B cell (primary cell): Measurements from ENCODE around the gene DSP. TPM values are rescaled to one million over a fixed set of nuclear protein-coding genes. Genes with fewer than 3 reads are reported as not detected.

Experiments used
- ATAC-seq: fragments of 200-7000 bp; cut with Tn5 transposase; one replicate; pipeline ENCODE4 v1.10.0; 2021; ENCODE audit warnings: low read depth, mild to moderate bottlenecking, moderate number of reproducible peaks, moderate library complexity
- CTCF ChIA-PET: fragments of 350-600 bp; sonication (Branson Sonifier 250); formaldehyde crosslinking; loops from one replicate; lab custom pipeline; 2021; ENCODE audit warnings: antibody characterized with exemption, inconsistent platforms; lab: Charles Lee
- POLR2A ChIA-PET: fragments of 350-600 bp; sonication (Branson Sonifier 250); formaldehyde crosslinking; loops from one replicate; lab custom pipeline; 2021; ENCODE audit warnings: antibody characterized with exemption; lab: Charles Lee
- DNase-seq: peaks from one replicate; pipeline ENCODE4 v3.0.0; 2013
- H2AFZ ChIP-seq: 2 replicates; pipeline ENCODE4 v1.6.1; 2012; ENCODE audit warnings: mild to moderate bottlenecking, low read depth, low read length; ENCODE audit not compliant: insufficient read depth, poor library complexity, severe bottlenecking
- H3K27ac ChIP-seq, 2 donors: 1 replicate in 1 of 2; 2 replicates in 1 of 2; pipeline ENCODE4 v1.5.1; 2012 to 2013; ENCODE audit warnings: low read length in 2 of 2, mild to moderate bottlenecking in 2 of 2, moderate library complexity in 1 of 2
- H3K27me3 ChIP-seq, 4 experiments: fragments of 200-600 bp in 1 of 4; sonication (generic) in 1 of 4; replicated peaks in 1 of 4; 1 replicate in 2 of 4; 2 replicates in 2 of 4; pipeline versions ENCODE4 v1.6.1 to v1.7.0; 2013 to 2016; ENCODE audit warnings: low read length in 3 of 4, mild to moderate bottlenecking in 2 of 4, mixed read lengths in 1 of 4, moderate library complexity in 1 of 4; ENCODE audit not compliant: insufficient read depth in 4 of 4, control insufficient read depth in 3 of 4; ENCODE audit errors: control extremely low read depth in 1 of 4
- H3K36me3 ChIP-seq, 2 experiments: replicated peaks in 1 of 2; 1 replicate in 1 of 2; 2 replicates in 1 of 2; pipeline versions ENCODE4 v1.6.1 to v1.7.1; 2013; ENCODE audit warnings: low read length in 1 of 2; ENCODE audit not compliant: insufficient read depth in 2 of 2, control insufficient read depth in 1 of 2; ENCODE audit errors: control extremely low read depth in 1 of 2, extremely low read depth in 1 of 2
- H3K4me1 ChIP-seq, 2 donors: fragments of 200-600 bp in 1 of 2; sonication (generic) in 1 of 2; 1 replicate in 1 of 2; 2 replicates in 1 of 2; pipeline versions ENCODE4 v1.5.1 to v1.6.1; 2013 to 2017; ENCODE audit warnings: low read length in 2 of 2; ENCODE audit not compliant: control insufficient read depth in 2 of 2, insufficient read depth in 2 of 2
- H3K4me2 ChIP-seq: replicated peaks from 2 replicates; pipeline ENCODE3; 2012; ENCODE audit warnings: mild to moderate bottlenecking, low read depth, low read length; ENCODE audit not compliant: poor library complexity, severe bottlenecking
- H3K4me3 ChIP-seq, 5 experiments: fragments of 200-600 bp in 1 of 5; sonication (generic) in 1 of 5; 1 replicate in 3 of 5; 2 replicates in 2 of 5; pipeline versions ENCODE4 v1.5.1 to v1.7.0; 2011 to 2016; ENCODE audit warnings: low read length in 4 of 5, mild to moderate bottlenecking in 4 of 5, low read depth in 2 of 5, control low read depth in 1 of 5, moderate library complexity in 1 of 5; ENCODE audit not compliant: insufficient read depth in 1 of 5; ENCODE audit errors: control extremely low read depth in 1 of 5, extremely low read depth in 1 of 5
- H3K79me2 ChIP-seq: fragments of 200-600 bp; sonication (generic); one replicate; pipeline ENCODE4 v1.6.0; 2016; ENCODE audit warnings: low read length; ENCODE audit not compliant: control insufficient read depth, insufficient read depth
- H3K9ac ChIP-seq: fragments of 200-600 bp; sonication (generic); 2 replicates; pipeline ENCODE4 v1.6.1; 2017; ENCODE audit warnings: mild to moderate bottlenecking, low read length, moderate library complexity
- H3K9me3 ChIP-seq, 3 donors: one replicate each; pipeline versions ENCODE4 v1.6.1 to v1.7.1; 2013; ENCODE audit warnings: low read length in 2 of 3; ENCODE audit not compliant: control insufficient read depth in 2 of 3, insufficient read depth in 1 of 3; ENCODE audit errors: control extremely low read depth in 1 of 3
- H4K20me1 ChIP-seq: 2 replicates; pipeline ENCODE4 v1.6.0; 2012; ENCODE audit warnings: mild to moderate bottlenecking, low read length; ENCODE audit not compliant: insufficient read depth, control insufficient read depth, poor library complexity, severe bottlenecking
- H3K27ac Mint-ChIP-seq: one replicate; pipeline ENCODE4 v1.8.0; 2021; ENCODE audit warnings: mixed read lengths
- H3K27me3 Mint-ChIP-seq: one replicate; pipeline ENCODE4 v1.8.0; 2021; ENCODE audit warnings: mixed read lengths
- H3K4me1 Mint-ChIP-seq: one replicate; pipeline ENCODE4 v1.8.0; 2021; ENCODE audit warnings: mixed read lengths
- H3K4me3 Mint-ChIP-seq: one replicate; pipeline ENCODE4 v1.8.0; 2021; ENCODE audit warnings: mixed read lengths
- H3K9me3 Mint-ChIP-seq: one replicate; pipeline ENCODE4 v1.8.0; 2022; ENCODE audit warnings: mixed read lengths; ENCODE audit not compliant: insufficient read depth
- EZH2 ChIP-seq: IDR thresholded peaks from 2 replicates; pipeline ENCODE4 v1.6.1; 2012; ENCODE audit warnings: borderline replicate concordance, low read depth, mild to moderate bottlenecking, moderate library complexity, low read length; ENCODE audit not compliant: insufficient read depth, poor library complexity, severe bottlenecking
- WGBS: methylation state at CpG from one replicate; pipeline ENCODE4 v1.1.5; 2013; ENCODE audit warnings: missing lambda C conversion rate; ENCODE audit not compliant: insufficient coverage; 5-methylcytosine and 5-hydroxymethylcytosine counted together
- intact Hi-C: fragments of 100-400 bp; cut with micrococcal nuclease; formaldehyde crosslinking; loops from one replicate; pipeline ENCODE4 v1.10.0; 2022
- polyA plus RNA-seq: library from polyadenylated mRNA; depleted of rRNA; stranded (reverse); fragments of >200 nt; gene quantifications from 2 replicates; pipeline ENCODE4 v1.2.3, GENCODE V29; 2012
- total RNA-seq, 2 donors: library from RNA; stranded (reverse); fragments of 120-200 nt in 1 of 2; gene quantifications; 1 replicate in 1 of 2; 2 replicates in 1 of 2; pipeline versions ENCODE4 v1.2.3 to v1.2.4, GENCODE V29; 2013 to 2022
- TF ChIP-seq, protein P1 (sequence below): fragments of 200-600 bp; IDR thresholded peaks from one replicate; pipeline ENCODE4 v1.8.0; 2022; ENCODE audit warnings: antibody characterized with exemption, mild to moderate bottlenecking

The DSP gene
- total and polyA plus RNA-seq, 2 donors (not counting 1 experiment from before 2014, with no cell fraction given), result not detected

DNA sequence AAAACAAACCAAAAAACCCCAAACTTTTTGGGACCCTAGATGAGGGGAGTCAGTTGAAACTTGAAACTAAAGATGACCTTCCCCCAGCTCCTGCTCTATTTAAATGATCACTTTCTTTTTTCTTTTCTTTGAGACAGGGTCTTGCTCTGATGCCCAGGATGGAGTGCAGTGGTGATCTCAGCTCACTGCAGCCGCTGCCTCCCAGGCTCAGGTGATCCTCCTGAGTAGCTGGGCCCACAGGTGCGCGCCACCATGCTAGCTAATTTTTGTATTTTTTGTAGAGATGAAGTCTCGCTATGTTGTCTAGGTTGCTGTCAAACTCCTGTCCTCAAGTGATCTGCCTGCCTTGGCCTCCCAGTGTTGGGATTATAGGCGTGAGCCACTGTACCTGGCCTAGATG, 7.3 kb upstream of the DSP start:
- no peaks in the 10 kb centered on the region for H3K9me3 ChIP-seq
- H2AFZ ChIP-seq, result no peak overlapping the region
- POLR2A ChIA-PET, result no interaction called here
- H3K79me2 ChIP-seq, result no peaks in the 10 kb centered on the region
- Mint-ChIP-seq H3K4me1 (no peaks in the 10 kb centered on the region), H3K9me3 (no peaks in the 10 kb centered on the region), H3K27me3 (peaks cover 57% of the 10 kb centered on the region), H3K27ac (no peak overlapping the region), H3K4me3 (no peak overlapping the region)
- H3K4me1 ChIP-seq, result no peaks in the 10 kb centered on the region
- no peak overlapping the region for H3K9ac ChIP-seq
- CTCF ChIA-PET, result no interaction called here
- intact Hi-C loops, result no loop called here
- no peak overlapping the region for H3K4me2 ChIP-seq
- WGBS, result 92% methylated on average over 4 of the region's 5 CpGs
- DNase-seq, result no peak
- TF ChIP-seq, protein P1, sequence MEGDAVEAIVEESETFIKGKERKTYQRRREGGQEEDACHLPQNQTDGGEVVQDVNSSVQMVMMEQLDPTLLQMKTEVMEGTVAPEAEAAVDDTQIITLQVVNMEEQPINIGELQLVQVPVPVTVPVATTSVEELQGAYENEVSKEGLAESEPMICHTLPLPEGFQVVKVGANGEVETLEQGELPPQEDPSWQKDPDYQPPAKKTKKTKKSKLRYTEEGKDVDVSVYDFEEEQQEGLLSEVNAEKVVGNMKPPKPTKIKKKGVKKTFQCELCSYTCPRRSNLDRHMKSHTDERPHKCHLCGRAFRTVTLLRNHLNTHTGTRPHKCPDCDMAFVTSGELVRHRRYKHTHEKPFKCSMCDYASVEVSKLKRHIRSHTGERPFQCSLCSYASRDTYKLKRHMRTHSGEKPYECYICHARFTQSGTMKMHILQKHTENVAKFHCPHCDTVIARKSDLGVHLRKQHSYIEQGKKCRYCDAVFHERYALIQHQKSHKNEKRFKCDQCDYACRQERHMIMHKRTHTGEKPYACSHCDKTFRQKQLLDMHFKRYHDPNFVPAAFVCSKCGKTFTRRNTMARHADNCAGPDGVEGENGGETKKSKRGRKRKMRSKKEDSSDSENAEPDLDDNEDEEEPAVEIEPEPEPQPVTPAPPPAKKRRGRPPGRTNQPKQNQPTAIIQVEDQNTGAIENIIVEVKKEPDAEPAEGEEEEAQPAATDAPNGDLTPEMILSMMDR, result no peak
- TF ChIP-seq EZH2, result no peak
- ATAC-seq, result no peak
- H3K36me3 ChIP-seq, result no peaks in the 10 kb centered on the region
- H3K27me3 ChIP-seq, result peaks cover 0 to 14% (median 9%) of the 10 kb centered on the region in 4 experiments
- H3K4me3 ChIP-seq, result no peak overlapping the region
- H4K20me1 ChIP-seq, result no peaks in the 10 kb centered on the region
- H3K27ac ChIP-seq, result no peak overlapping the region

DNA sequence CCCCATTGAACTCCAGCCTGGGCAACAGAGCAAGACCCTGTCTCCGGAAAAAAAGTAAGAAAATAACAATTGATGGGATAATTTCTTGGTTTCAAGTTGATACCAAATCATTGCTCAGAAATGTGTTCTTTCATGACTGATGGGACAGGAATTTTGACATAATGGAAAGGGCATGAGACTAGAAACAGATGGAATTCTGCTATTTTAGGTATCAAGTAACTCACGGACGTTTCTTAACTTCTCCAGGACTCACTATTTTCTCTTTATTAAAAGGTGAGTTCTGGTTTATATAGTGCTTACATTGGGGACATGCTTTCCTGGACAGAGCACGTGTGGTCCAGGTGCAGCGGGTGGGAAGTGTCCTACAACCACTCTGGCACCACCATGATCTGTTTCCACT, 6.0 kb upstream of the DSP start:
- no peaks in the 10 kb centered on the region for H3K9me3 Mint-ChIP-seq
- H3K27ac Mint-ChIP-seq, result no peak overlapping the region

More for the DNA sequence above, 6.0 kb upstream of the DSP start:
- ATAC-seq (no peak), DNase-seq (no peak)
- peaks cover 1% of the 10 kb centered on the region for H3K4me1 Mint-ChIP-seq
- no peaks in the 10 kb centered on the region for H3K36me3 ChIP-seq
- H3K4me3 Mint-ChIP-seq, result no peak overlapping the region
- H3K27ac ChIP-seq, result no peak overlapping the region
- peaks cover 0 to 1% (median 0%) of the 10 kb centered on the region in 3 donors for H3K9me3 ChIP-seq
- no peak overlapping the region for H3K4me2 ChIP-seq
- POLR2A ChIA-PET, result no interaction called here
- intact Hi-C loops, result no loop called here
- 100% methylated on average over 1 of the region's 5 CpGs for WGBS
- no peaks in the 10 kb centered on the region for H4K20me1 ChIP-seq
- peaks cover 58% of the 10 kb centered on the region for H3K27me3 Mint-ChIP-seq
- no peak overlapping the region for H3K9ac ChIP-seq
- CTCF ChIA-PET, result no interaction called here
- peaks cover 2 to 4% of the 10 kb centered on the region in 2 donors for H3K4me1 ChIP-seq
- H3K4me3 ChIP-seq, result no peak overlapping the region
- peaks cover 0 to 24% (median 19%) of the 10 kb centered on the region in 4 experiments for H3K27me3 ChIP-seq
- TF ChIP-seq, protein P1, result no peak
- TF ChIP-seq EZH2, result no peak
- no peaks in the 10 kb centered on the region for H3K79me2 ChIP-seq
- no peak overlapping the region for H2AFZ ChIP-seq
